Cerebellar cortex (tissue), 1 donor: Measurements from ENCODE around the gene GRHL3.
A peak's percentile ranks its signal among the peaks of the same experiment; 100 is the strongest.

Source experiments
- DNase-seq: peaks from one replicate; pipeline ENCODE4 v3.0.0-alpha.2; 2015; ENCODE audit warnings: low spot score

Gene GRHL3

GRCh38 chr1:24344090-24344742 is 25.1 kb downstream of the GRHL3 start:
- peak; percentile 75 for DNase-seq

- DNase-seq: no peak
Observed at GRCh38 chr1:24345334-24345733, 26.2 kb downstream of the GRHL3 start.

- no peak for DNase-seq
Observed at GRCh38 chr1:24347159-24347934, 28.2 kb downstream of the GRHL3 start.

- DNase-seq: peak; percentile 84
Observed at GRCh38 chr1:24348196-24348595, 29.0 kb downstream of the GRHL3 start.

GRCh38 chr1:24349891-24350290 is 30.7 kb downstream of the GRHL3 start:
- DNase-seq: no peak

- DNase-seq: no peak
Observed at GRCh38 chr1:24351247-24351646, 32.1 kb downstream of the GRHL3 start.

- DNase-seq: no peak
Observed at GRCh38 chr1:24351918-24352627, 32.9 kb downstream of the GRHL3 start.

- DNase-seq: no peak
Observed at GRCh38 chr1:24353292-24353891, 34.2 kb downstream of the GRHL3 start.

GRCh38 chr1:24355466-24355865 is 36.3 kb downstream of the GRHL3 start:
- no peak for DNase-seq

GRCh38 chr1:24357038-24357437 is 37.9 kb downstream of the GRHL3 start:
- no peak for DNase-seq

GRCh38 chr1:24360681-24361080 is 41.5 kb downstream of the GRHL3 start:
- DNase-seq: no peak

- DNase-seq: no peak
Observed at GRCh38 chr1:24361811-24362210, 42.7 kb downstream of the GRHL3 start.

- no peak for DNase-seq
Observed at GRCh38 chr1:24362396-24362795, 43.2 kb downstream of the GRHL3 start.

- no peak for DNase-seq
Observed at GRCh38 chr1:24362982-24363614, 43.9 kb downstream of the GRHL3 start.

- DNase-seq: no peak
Observed at GRCh38 chr1:24363994-24364393, 44.8 kb downstream of the GRHL3 start.

- DNase-seq: no peak
Observed at GRCh38 chr1:24364605-24364974, 45.4 kb downstream of the GRHL3 start.

- DNase-seq: no peak
Observed at GRCh38 chr1:24364975-24365678, 46.0 kb downstream of the GRHL3 start.

- no peak for DNase-seq
Observed at GRCh38 chr1:24366707-24367106, 47.5 kb downstream of the GRHL3 start.

GRCh38 chr1:24369199-24369598 is 50.0 kb downstream of the GRHL3 start:
- peak; percentile 71 for DNase-seq

- peak; percentile 94 for DNase-seq
Observed at GRCh38 chr1:24369801-24370200, 50.6 kb downstream of the GRHL3 start.

GRCh38 chr1:24373044-24373443 is 53.9 kb downstream of the GRHL3 start:
- DNase-seq: no peak

- no peak for DNase-seq
Observed at GRCh38 chr1:24373710-24374109, 54.6 kb downstream of the GRHL3 start.
